Measurements from ENCODE around the gene EDAR. TPM values are rescaled to one million over a fixed set of nuclear protein-coding genes. Genes with fewer than 3 reads are reported as not detected.

Gene EDAR
- polyA plus RNA-seq, 1 donor (not counting 4 experiments of a cell fraction or from before 2014, with no cell fraction given): 0.21 TPM

GRCh38 chr2:108923736-108924579 lies 65.1 kb downstream of the EDAR start:
- dilution Hi-C loops (cut with MboI; ENCODE audit: extremely low pct_ligation_motif_present, low sequenced_read_pairs): no loop called here
- H3K4me2 ChIP-seq (ENCODE audit: control insufficient read depth, extremely low read depth, insufficient read depth, low read depth, low read length): peak overlapping the region; percentile 61
- no peaks in the 10 kb centered on the region for H3K9me1 ChIP-seq (ENCODE audit: control insufficient read depth, extremely low read depth, insufficient read depth, low read length)
- peaks cover 29% of the 10 kb centered on the region for H3K4me1 ChIP-seq (ENCODE audit: control insufficient read depth, extremely low read depth, insufficient read depth, low read length)
- peaks cover 26% of the 10 kb centered on the region for H3K27me3 ChIP-seq (ENCODE audit: control insufficient read depth, extremely low read depth, insufficient read depth, low read length)
- H3K27ac ChIP-seq (ENCODE audit: control insufficient read depth, insufficient read depth, low read length): no peak overlapping the region
- peaks cover 13% of the 10 kb centered on the region for H4K20me1 ChIP-seq (ENCODE audit: control insufficient read depth, extremely low read depth, insufficient read depth, low read length)
- TF ChIP-seq EZH2 (IDR thresholded peaks at IDR 0.05; ENCODE audit: low read length) (no peak), CTCF (optimal IDR thresholded peaks at IDR 0.05 in 1 of 3, IDR thresholded peaks at IDR 0.05 in 1 of 3, conservative IDR thresholded peaks at IDR 0.05 in 1 of 3; ENCODE audit: extremely low read depth in 1 of 3, insufficient read depth in 2 of 3, low read length in 3 of 3) (no peak)
- H3K9me3 ChIP-seq (ENCODE audit: control insufficient read depth, low read depth, low read length): no peaks in the 10 kb centered on the region
- H3K79me2 ChIP-seq (ENCODE audit: control insufficient read depth, insufficient read depth, low read length): no peaks in the 10 kb centered on the region
- no peak overlapping the region for H3K4me3 ChIP-seq (ENCODE audit: control insufficient read depth in 2 of 3, extremely low read depth in 1 of 3, insufficient read depth in 2 of 3, low read depth in 1 of 3, low read length in 3 of 3)
- H3K9ac ChIP-seq (ENCODE audit: control insufficient read depth, extremely low read depth, insufficient read depth, low read length): no peak overlapping the region
- H3K36me3 ChIP-seq (ENCODE audit: control insufficient read depth in 2 of 2, extremely low read depth in 1 of 2, insufficient read depth in 2 of 2, low read length in 2 of 2): no peaks in the 10 kb centered on the region
- FAIRE-seq (no peak), DNase-seq (ENCODE audit: low read depth, low spot score) (no peak)
- no peak overlapping the region for H2AFZ ChIP-seq (ENCODE audit: control insufficient read depth, low read length)

- Histone ChIP-seq H3K27ac (ENCODE audit: control insufficient read depth, insufficient read depth, low read length) (peak overlapping the region; percentile 46), H4K20me1 (ENCODE audit: control insufficient read depth, extremely low read depth, insufficient read depth, low read length) (peaks cover 13% of the 10 kb centered on the region), H3K27me3 (ENCODE audit: control insufficient read depth, extremely low read depth, insufficient read depth, low read length) (peaks cover 27% of the 10 kb centered on the region), H3K9ac (ENCODE audit: control insufficient read depth, extremely low read depth, insufficient read depth, low read length) (no peak overlapping the region), H2AFZ (ENCODE audit: control insufficient read depth, low read length) (no peak overlapping the region), H3K4me2 (ENCODE audit: control insufficient read depth, extremely low read depth, insufficient read depth, low read depth, low read length) (peak overlapping the region; percentile 61), H3K9me1 (ENCODE audit: control insufficient read depth, extremely low read depth, insufficient read depth, low read length) (no peaks in the 10 kb centered on the region), H3K79me2 (ENCODE audit: control insufficient read depth, insufficient read depth, low read length) (no peaks in the 10 kb centered on the region), H3K4me3 (ENCODE audit: control insufficient read depth in 2 of 3, extremely low read depth in 1 of 3, insufficient read depth in 2 of 3, low read depth in 1 of 3, low read length in 3 of 3) (no peak overlapping the region), H3K36me3 (ENCODE audit: control insufficient read depth in 2 of 2, extremely low read depth in 1 of 2, insufficient read depth in 2 of 2, low read length in 2 of 2) (no peaks in the 10 kb centered on the region), H3K9me3 (ENCODE audit: control insufficient read depth, low read depth, low read length) (no peaks in the 10 kb centered on the region), H3K4me1 (ENCODE audit: control insufficient read depth, extremely low read depth, insufficient read depth, low read length) (peaks cover 29% of the 10 kb centered on the region)
- no peak for TF ChIP-seq EZH2 (IDR thresholded peaks at IDR 0.05; ENCODE audit: low read length)
- no peak for TF ChIP-seq CTCF (optimal IDR thresholded peaks at IDR 0.05 in 1 of 3, IDR thresholded peaks at IDR 0.05 in 1 of 3, conservative IDR thresholded peaks at IDR 0.05 in 1 of 3; ENCODE audit: extremely low read depth in 1 of 3, insufficient read depth in 2 of 3, low read length in 3 of 3)
- FAIRE-seq (peak; percentile 100), DNase-seq (ENCODE audit: low read depth, low spot score) (peak; percentile 95)
- dilution Hi-C loops (cut with MboI; ENCODE audit: extremely low pct_ligation_motif_present, low sequenced_read_pairs): no loop called here
Observed at GRCh38 chr2:108923019-108923700, 65.9 kb downstream of the EDAR start.
